ENCODE results near the gene NRG3.

DNA sequence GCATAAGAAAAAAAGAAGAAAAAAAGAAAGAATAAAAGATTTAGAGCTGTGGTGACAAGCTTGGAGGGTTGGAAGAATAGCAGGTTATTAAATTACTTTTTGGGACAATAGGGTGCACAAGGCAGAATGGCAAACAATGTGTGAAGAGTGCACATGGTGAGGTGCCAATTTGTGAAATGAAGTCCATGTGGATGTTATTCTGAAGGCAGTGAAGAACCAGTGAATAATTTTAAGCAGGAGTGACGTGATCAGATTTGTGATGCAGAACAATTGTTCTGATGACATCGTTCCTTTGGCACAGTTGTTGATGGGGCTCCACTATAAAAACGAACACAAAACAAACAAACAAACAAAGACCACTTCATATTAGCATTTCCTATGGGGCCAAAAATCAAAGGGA is 700.3 kb downstream of the NRG3 start:
- TF ChIP-seq, protein P1, sequence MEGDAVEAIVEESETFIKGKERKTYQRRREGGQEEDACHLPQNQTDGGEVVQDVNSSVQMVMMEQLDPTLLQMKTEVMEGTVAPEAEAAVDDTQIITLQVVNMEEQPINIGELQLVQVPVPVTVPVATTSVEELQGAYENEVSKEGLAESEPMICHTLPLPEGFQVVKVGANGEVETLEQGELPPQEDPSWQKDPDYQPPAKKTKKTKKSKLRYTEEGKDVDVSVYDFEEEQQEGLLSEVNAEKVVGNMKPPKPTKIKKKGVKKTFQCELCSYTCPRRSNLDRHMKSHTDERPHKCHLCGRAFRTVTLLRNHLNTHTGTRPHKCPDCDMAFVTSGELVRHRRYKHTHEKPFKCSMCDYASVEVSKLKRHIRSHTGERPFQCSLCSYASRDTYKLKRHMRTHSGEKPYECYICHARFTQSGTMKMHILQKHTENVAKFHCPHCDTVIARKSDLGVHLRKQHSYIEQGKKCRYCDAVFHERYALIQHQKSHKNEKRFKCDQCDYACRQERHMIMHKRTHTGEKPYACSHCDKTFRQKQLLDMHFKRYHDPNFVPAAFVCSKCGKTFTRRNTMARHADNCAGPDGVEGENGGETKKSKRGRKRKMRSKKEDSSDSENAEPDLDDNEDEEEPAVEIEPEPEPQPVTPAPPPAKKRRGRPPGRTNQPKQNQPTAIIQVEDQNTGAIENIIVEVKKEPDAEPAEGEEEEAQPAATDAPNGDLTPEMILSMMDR (conservative IDR thresholded peaks at IDR 0.05; ENCODE audit: low read depth, low read length): no peak
- TF ChIP-seq FOS (IDR thresholded peaks at IDR 0.05; ENCODE audit: low read depth, low read length): no peak
- no peak for TF ChIP-seq CEBPB (IDR thresholded peaks at IDR 0.05; ENCODE audit: low read depth, low read length)
- TF ChIP-seq MXI1 (IDR thresholded peaks at IDR 0.05; ENCODE audit: borderline replicate concordance, low read depth, low read length): no peak
- TF ChIP-seq, protein P2, sequence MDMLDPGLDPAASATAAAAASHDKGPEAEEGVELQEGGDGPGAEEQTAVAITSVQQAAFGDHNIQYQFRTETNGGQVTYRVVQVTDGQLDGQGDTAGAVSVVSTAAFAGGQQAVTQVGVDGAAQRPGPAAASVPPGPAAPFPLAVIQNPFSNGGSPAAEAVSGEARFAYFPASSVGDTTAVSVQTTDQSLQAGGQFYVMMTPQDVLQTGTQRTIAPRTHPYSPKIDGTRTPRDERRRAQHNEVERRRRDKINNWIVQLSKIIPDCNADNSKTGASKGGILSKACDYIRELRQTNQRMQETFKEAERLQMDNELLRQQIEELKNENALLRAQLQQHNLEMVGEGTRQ (IDR thresholded peaks at IDR 0.05; ENCODE audit: low read depth, low read length): no peak
- TF ChIP-seq POLR2A (IDR thresholded peaks at IDR 0.05; ENCODE audit: low read depth, low read length): no peak
- no peak for TF ChIP-seq CHD1 (IDR thresholded peaks at IDR 0.05; ENCODE audit: low read depth, low read length)
- TF ChIP-seq RAD21 (IDR thresholded peaks at IDR 0.05; ENCODE audit: low read length): no peak
- no peak for TF ChIP-seq RFX5 (IDR thresholded peaks at IDR 0.05; ENCODE audit: low read depth, low read length)
- TF ChIP-seq RCOR1 (IDR thresholded peaks at IDR 0.05; ENCODE audit: insufficient replicate concordance, low read length): no peak
- TF ChIP-seq MAFK (IDR thresholded peaks at IDR 0.05; ENCODE audit: low read depth, low read length): no peak
- no peak for TF ChIP-seq BHLHE40 (IDR thresholded peaks at IDR 0.05; ENCODE audit: low read depth, low read length)
- TF ChIP-seq SMC3 (IDR thresholded peaks at IDR 0.05; ENCODE audit: low read depth, low read length): no peak

Measured in IMR-90 (cell line).